NCI-H748 (cell line): ENCODE data around the gene PALMD.

Experiments used
- DNase-seq: peaks from one replicate; lab custom pipeline; 2025; ENCODE audit not compliant: unreplicated experiment; lab: John Stamatoyannopoulos, UW

PALMD gene

DNA sequence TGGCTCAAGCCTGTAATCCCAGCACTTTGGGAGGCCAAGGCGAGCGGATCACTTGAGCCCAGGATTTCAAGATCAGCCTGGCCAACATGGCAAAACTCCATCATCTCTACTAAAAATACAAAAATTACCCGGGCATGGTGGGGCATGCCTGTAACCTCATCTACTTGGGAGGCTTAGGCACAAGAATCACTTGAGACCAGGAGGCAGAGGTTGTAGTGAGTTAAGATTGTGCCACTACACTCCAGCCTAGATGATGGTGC lies 12.0 kb downstream of the PALMD start:
- DNase-seq = no peak

GRCh38 chr1:99659755-99660210 lies 13.9 kb downstream of the PALMD start:
- peak; percentile 18 for DNase-seq

GRCh38 chr1:99660496-99660895 lies 14.6 kb downstream of the PALMD start:
- no peak for DNase-seq

DNA sequence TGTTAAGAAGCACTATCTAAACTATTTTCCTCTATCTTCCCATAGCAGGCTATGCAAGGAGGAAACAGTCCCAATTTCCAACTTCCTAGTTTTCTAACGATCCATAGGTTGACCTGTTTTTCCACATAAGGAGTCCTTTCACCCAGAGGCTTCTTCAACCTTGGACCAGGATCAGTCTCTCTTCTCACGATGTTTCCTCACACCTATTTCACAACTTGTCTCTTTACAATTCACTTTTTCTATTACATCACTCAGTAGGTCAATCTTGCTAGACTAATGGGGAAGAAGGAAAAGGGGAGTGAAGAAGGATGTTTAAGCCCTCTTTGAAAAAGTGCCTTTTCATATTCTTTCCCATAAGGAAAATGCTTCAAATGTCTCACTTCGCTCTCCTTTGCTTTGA lies 15.9 kb downstream of the PALMD start:
- DNase-seq = no peak

GRCh38 chr1:99662539-99663080 lies 16.7 kb downstream of the PALMD start:
- DNase-seq = no peak

GRCh38 chr1:99663501-99663900 lies 17.6 kb downstream of the PALMD start:
- no peak for DNase-seq

GRCh38 chr1:99665212-99665611 lies 19.3 kb downstream of the PALMD start:
- DNase-seq = no peak

DNA sequence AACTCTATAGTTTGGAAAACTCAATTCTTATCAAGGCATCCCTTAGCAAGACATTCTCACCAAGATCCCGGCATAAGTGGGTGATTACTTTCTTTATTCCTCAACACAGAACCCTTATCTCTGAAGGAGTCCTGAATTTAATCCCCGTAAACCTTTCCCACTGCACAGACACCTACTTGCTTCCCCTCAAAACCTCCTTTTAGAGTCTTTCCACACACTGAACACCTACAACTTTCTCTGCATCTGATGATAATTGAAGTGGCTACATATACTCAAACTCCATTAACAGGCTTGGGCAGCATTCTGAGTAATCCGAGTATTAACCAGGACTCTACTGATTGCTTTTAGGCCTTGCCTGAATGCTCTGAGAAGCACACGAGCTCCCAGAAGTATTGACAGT lies 23.5 kb downstream of the PALMD start:
- no peak for DNase-seq

DNA sequence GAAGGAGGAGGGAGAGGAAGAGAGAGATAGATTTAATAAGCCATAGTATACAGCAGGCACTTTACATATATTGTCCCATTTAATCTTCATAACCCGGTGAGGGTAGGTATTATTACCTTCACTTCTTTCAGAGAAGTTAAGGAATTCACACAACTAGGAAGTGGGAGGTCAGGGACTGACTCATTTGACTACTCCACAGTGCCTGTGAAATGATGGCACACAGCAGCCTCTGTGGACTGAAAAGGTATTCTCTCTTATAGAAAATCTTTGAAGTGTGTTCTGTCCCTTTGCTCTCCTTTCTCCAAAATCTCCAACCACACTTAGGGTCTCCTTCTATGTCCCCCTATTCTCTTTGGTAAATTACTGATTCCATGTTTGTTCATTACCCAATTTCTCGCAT lies 23.9 kb downstream of the PALMD start:
- DNase-seq = no peak

DNA sequence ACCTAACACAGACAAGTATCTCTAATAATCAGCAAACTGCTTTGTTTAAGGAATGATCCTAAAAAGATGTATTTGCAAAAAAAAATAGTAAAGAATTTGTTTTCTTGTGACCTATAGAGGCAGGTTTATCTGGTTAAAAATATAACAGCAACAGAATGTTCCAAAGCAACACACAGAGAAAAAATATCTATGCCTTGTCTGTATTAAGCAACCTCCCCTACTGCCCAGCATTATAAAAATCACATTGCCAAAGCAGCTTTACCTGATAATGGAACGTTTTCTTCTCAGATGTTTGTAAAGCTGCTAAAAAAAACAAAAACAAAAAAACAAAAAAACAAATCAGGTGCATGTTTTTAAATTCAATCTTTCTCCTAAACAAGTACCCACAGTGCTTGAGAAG lies 24.7 kb downstream of the PALMD start:
- DNase-seq = no peak

GRCh38 chr1:99672038-99672437 lies 26.1 kb downstream of the PALMD start:
- no peak for DNase-seq

DNA sequence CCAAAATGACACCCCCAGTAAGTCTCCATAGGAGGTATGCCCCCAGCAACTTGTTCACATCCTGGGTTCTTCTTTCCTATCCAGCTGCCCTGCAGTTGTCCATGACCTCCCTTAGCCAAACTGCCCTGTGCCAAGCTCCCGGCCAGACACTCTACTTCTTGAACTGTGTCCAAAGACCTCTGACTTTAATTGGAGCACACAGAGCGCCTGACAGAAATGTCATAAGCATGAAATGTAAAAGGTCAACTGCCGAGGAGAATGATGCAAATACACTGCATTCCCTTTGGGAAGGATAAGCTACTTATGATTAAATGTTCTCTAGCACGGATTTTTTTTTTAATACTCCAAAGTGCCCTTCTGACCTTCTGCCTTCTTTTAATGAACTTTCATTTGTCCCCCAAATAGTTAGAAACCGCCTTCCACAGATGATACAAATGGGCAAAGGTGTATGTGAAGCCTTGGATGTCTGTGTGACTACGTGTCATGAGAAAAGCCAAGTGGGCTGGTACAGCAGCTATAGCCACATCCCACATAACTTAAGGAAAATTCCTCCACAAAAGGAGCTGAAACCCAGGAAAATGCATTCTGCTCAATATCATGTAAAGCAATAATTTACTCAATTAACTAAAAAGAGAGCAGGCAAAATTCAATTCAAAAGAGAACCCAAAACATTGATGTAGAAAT lies 26.8 kb downstream of the PALMD start:
- no peak for DNase-seq

- DNase-seq = no peak
These were observed 27.4 kb downstream of the PALMD start for GRCh38 chr1:99673315-99673714.

- peak; percentile 50 for DNase-seq
These were observed 28.5 kb downstream of the PALMD start for GRCh38 chr1:99674115-99675064.

GRCh38 chr1:99675292-99675691 lies 29.4 kb downstream of the PALMD start:
- DNase-seq = no peak

DNA sequence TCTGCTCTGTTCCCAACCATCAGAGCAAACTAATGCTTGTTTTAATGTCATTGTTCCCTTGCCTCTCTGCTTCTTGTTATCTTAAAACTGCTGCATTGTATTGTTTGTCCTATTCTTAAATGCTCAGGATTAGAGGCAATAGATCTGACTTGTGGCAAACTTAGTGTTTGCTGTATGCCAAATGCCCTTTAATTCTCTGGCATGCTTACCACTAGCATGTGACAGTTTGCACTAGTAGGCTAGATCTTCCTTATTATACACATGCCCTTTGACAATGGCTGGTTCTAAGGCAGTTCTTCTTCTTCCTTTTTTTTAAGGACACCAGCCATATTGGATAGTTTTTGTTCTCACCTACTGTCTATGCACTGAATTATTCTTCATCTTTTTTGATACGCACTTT lies 30.1 kb downstream of the PALMD start:
- DNase-seq = no peak

GRCh38 chr1:99676876-99677275 lies 31.0 kb downstream of the PALMD start:
- no peak for DNase-seq

DNA sequence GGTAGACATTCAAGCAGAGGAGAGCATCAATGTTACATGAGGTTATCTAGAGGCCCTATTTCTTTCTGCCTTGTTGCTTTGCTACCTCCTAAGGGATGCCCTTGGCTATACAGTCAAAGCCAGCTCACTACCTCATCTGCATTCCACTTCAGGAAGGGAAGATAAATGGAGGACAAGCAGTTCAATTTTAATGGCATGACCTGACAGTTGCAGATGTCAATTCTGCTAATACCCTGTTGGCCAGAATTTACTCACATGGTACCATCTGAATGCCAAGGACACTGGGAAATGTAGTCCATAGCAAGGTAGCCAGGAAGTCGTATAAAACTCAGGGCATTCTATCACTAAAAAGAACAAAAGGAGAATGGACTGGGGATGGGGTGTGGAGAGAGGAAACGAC lies 31.5 kb downstream of the PALMD start:
- no peak for DNase-seq

DNA sequence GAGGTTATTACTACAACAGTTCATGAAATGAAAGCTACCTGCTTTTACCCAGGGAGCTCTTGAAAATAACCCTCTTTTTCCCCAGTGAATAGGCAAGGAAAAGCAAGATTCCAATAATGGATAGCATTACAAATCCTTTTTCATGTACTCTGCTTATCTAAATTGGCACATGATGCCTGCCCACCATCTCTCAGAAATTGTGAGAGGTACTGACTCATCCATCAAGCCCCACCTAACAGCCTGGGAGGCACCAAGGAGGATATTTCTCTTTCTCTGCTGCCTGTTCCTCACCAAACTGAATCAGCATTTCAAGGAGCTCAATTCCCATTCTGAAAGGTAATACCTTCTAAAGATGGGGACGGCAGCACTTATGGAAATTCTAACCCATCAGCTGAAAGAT lies 34.4 kb downstream of the PALMD start:
- no peak for DNase-seq

DNA sequence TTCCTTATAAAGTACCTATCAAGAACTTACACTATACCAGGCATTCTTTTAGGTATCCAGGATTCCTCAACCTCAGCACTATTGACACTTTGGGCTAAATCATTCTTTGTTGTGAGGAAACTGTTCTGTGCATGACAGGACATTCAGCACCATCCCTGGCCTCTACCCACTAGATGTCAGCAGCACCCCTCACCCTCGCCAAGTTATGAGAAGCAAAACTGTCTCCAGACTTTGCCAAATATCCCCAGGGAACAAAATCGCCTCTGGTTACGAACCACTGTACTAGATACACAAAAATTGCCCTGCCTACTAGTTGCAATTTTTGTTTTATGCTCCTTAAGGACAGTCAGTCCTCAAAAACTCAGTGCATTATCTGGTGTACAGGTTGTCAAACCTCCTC lies 35.7 kb downstream of the PALMD start:
- DNase-seq = no peak

- DNase-seq = no peak
These were observed 36.4 kb downstream of the PALMD start for GRCh38 chr1:99682291-99682751.

DNA sequence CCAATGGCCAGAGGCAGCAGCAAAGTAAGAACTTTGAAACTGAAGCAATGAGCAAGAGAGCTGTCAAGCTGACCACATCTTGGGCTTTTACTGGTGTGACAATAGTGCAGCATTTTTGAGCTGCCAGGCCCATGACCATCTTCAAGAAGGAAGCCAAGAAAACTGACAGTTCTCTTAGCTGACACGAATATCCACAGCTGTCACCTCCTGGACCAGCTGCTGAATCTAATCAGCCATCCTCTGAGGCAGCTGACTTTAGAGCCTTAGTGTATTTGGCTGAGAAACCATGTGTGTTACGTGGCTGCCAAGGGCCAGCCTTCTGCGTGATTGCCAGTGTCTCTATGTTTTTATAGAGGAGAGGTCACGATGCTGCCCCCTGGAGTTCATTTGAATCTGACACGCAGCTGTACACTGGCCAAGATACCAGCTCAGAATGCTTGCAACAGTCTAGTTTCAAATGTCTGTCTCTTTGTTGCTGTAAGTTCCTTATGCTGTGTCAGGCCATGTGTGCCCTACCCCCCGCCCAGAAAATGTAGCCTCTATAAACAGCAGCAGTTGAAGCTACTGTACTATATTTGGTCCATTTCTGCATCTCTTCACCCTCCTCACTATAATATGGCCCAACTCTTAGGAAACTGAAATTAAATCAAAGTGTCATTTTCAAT lies 39.7 kb downstream of the PALMD start:
- peak; percentile 62 for DNase-seq
